HepG2 (cell line): ENCODE results near the gene BCL2L13. TPM values are rescaled to one million over a fixed set of nuclear protein-coding genes. Genes with fewer than 3 reads are reported as not detected.
A peak's percentile ranks its signal among the peaks of the same experiment; 100 is the strongest.

Source experiments
- AHR ChIP-seq: IDR thresholded peaks from 2 replicates; pipeline ENCODE4 v1.6.1; 2018; ENCODE audit warnings: missing genetic modification reagents, missing compliant biosample characterization
- CEBPB ChIP-seq: IDR thresholded peaks from 2 replicates; pipeline ENCODE4 v1.6.1; 2011; ENCODE audit warnings: low read depth, low read length, improper control_type of control experiment, borderline replicate concordance
- GATAD2A ChIP-seq: IDR thresholded peaks from 2 replicates; pipeline ENCODE4 v1.6.1; 2016
- HBP1 ChIP-seq: IDR thresholded peaks from 2 replicates; pipeline ENCODE4 v1.6.1; 2016; ENCODE audit warnings: low read depth, control low read depth
- HMGXB4 ChIP-seq, 2 experiments: sonication (generic) in 1 of 2; formaldehyde crosslinking in 1 of 2; IDR thresholded peaks; 2 replicates each; pipeline versions ENCODE4 v1.4.0 to v1.6.1; 2018 to 2020; ENCODE audit warnings: missing genetic modification reagents in 2 of 2, borderline replicate concordance in 1 of 2, low read depth in 1 of 2, mild to moderate bottlenecking in 1 of 2, missing biosample characterization in 1 of 2
- HNRNPUL1 ChIP-seq: fragments of 200-400 bp; formaldehyde crosslinking; IDR thresholded peaks from 2 replicates; pipeline ENCODE4 v1.6.1; 2017; ENCODE audit warnings: low read depth, mild to moderate bottlenecking, low read length, moderate library complexity
- KAT8 ChIP-seq: IDR thresholded peaks from 2 replicates; pipeline ENCODE4 v1.6.1; 2016; ENCODE audit warnings: missing genetic modification reagents, missing compliant biosample characterization
- MED13 ChIP-seq: sonication (generic); formaldehyde crosslinking; IDR thresholded peaks from 2 replicates; pipeline ENCODE4 v1.5.0; 2020; ENCODE audit warnings: missing genetic modification reagents
- NFATC3 ChIP-seq: sonication (generic); formaldehyde crosslinking; IDR thresholded peaks from 2 replicates; pipeline ENCODE4 v1.5.1; 2020; ENCODE audit warnings: mild to moderate bottlenecking, missing genetic modification reagents
- NFKBIZ ChIP-seq: IDR thresholded peaks from 2 replicates; pipeline ENCODE4 v1.6.1; 2018; ENCODE audit warnings: missing genetic modification reagents, missing compliant biosample characterization
- POLR2A ChIP-seq, 2 experiments: IDR thresholded peaks; 2 replicates each; pipeline ENCODE4 v1.6.1; 2011; ENCODE audit warnings: low read depth in 2 of 2, low read length in 2 of 2, mild to moderate bottlenecking in 1 of 2, moderate library complexity in 1 of 2; ENCODE audit not compliant: insufficient read depth in 1 of 2
- RCOR2 ChIP-seq: IDR thresholded peaks from 2 replicates; pipeline ENCODE4 v1.6.1; 2016; ENCODE audit warnings: missing biosample characterization, missing genetic modification reagents
- TCF12 ChIP-seq, 2 experiments: fragments of 450-650 bp in 1 of 2; sonication (generic) in 1 of 2; formaldehyde crosslinking in 1 of 2; IDR thresholded peaks; 2 replicates each; pipeline versions ENCODE4 v1.6.1 to v1.8.0; 2017 to 2022; ENCODE audit warnings: antibody characterized with exemption in 1 of 2, mild to moderate bottlenecking in 1 of 2, missing genetic modification reagents in 1 of 2, moderate library complexity in 1 of 2
- TRIM24 ChIP-seq: sonication (generic); formaldehyde crosslinking; IDR thresholded peaks from 2 replicates; pipeline ENCODE4 v1.8.0; 2022; ENCODE audit warnings: mild to moderate bottlenecking, missing genetic modification reagents
- ZBTB10 ChIP-seq: sonication (generic); formaldehyde crosslinking; IDR thresholded peaks from 2 replicates; pipeline ENCODE4 v1.4.0; 2020; ENCODE audit warnings: missing genetic modification reagents, borderline replicate concordance
- ZBTB42 ChIP-seq: sonication (generic); formaldehyde crosslinking; IDR thresholded peaks from 2 replicates; pipeline ENCODE4 v1.5.0; 2020; ENCODE audit warnings: mild to moderate bottlenecking, missing genetic modification reagents
- ZNF225 ChIP-seq: sonication (generic); formaldehyde crosslinking; IDR thresholded peaks from 2 replicates; pipeline ENCODE4 v1.4.0; 2020; ENCODE audit warnings: mild to moderate bottlenecking, missing genetic modification reagents
- ZNF580 ChIP-seq: IDR thresholded peaks from 2 replicates; pipeline ENCODE4 v1.6.1; 2016; ENCODE audit warnings: low read depth, borderline replicate concordance
- ZNF777 ChIP-seq: sonication (generic); formaldehyde crosslinking; IDR thresholded peaks from 2 replicates; pipeline ENCODE4 v1.4.0; 2020; ENCODE audit warnings: missing genetic modification reagents
- ZSCAN25 ChIP-seq: sonication (generic); formaldehyde crosslinking; IDR thresholded peaks from 2 replicates; pipeline ENCODE4 v1.8.0; 2022; ENCODE audit warnings: mild to moderate bottlenecking, missing genetic modification reagents
- polyA plus RNA-seq, 8 experiments: library from polyadenylated mRNA; depleted of rRNA in 3 of 8; stranded (reverse) in 7 of 8; unstranded in 1 of 8; fragments of >200 nt; fragmentation: Illumina TruSeq in 4 of 8; extraction: Trizol in 4 of 8; gene quantifications; 2 replicates each; pipeline versions ENCODE4 v1.2.1 to v1.2.3, GENCODE V29; 2011 to 2016; ENCODE audit warnings: low read depth in 4 of 8, missing spikeins in 1 of 8, mixed read lengths in 1 of 8; ENCODE audit not compliant: insufficient read depth in 1 of 8
- total RNA-seq, 5 experiments: library from RNA; depleted of rRNA; stranded (reverse); fragments of >200 nt; fragmentation: Illumina TruSeq; extraction: Trizol; gene quantifications; 2 replicates each; pipeline ENCODE4 v1.2.3, GENCODE V29; 2016; ENCODE audit warnings: low read depth in 1 of 5

BCL2L13 gene
- total and polyA plus RNA-seq, 2 of the 13 experiments (the other 11 are each of a cell fraction or from before 2014, with no cell fraction given): 13.5 to 14.6 TPM

GRCh38 chr22:17777005-17777716, 138.6 kb downstream of the BCL2L13 start (continued):
- peak; percentile 77 for TF ChIP-seq CEBPB
- peak; percentile 47 to 70; a peak in 3 of 4 replicates for TF ChIP-seq HMGXB4 (CRISPR knock-in tag; IDR thresholded peaks at IDR 0.05; ENCODE audit: borderline replicate concordance in 1 of 2, low read depth in 1 of 2)
- peak; percentile 67 for TF ChIP-seq GATAD2A (CRISPR knock-in tag)
- no peak for TF ChIP-seq HNRNPUL1
- no peak for TF ChIP-seq ZNF580 (CRISPR knock-in tag)
- TF ChIP-seq MED13 (CRISPR knock-in tag): no peak
- no peak for TF ChIP-seq ZBTB10
- 0 out of 2 replicates have a peak, but pooled peaks have one; percentile 8 for TF ChIP-seq TRIM24 (CRISPR knock-in tag)
- TF ChIP-seq KAT8 (CRISPR knock-in tag): peak; percentile 66
- peak; percentile 38; the same call in 1 of the 2 replicates for TF ChIP-seq ZSCAN25 (CRISPR knock-in tag)
- TF ChIP-seq POLR2A (IDR thresholded peaks at IDR 0.05; ENCODE audit: insufficient read depth in 1 of 2, low read depth in 2 of 2, low read length in 2 of 2): peak; percentile 76 to 77
- 0 out of 2 replicates have a peak, but pooled peaks have one; percentile 20 for TF ChIP-seq NFATC3 (CRISPR knock-in tag)
- 0 out of 2 replicates have a peak, but pooled peaks have one; percentile 44 for TF ChIP-seq ZBTB42 (CRISPR knock-in tag)
- no peak for TF ChIP-seq AHR
- TF ChIP-seq ZNF777 (CRISPR knock-in tag): no peak
- no peak for TF ChIP-seq ZNF225 (CRISPR knock-in tag)
- TF ChIP-seq NFKBIZ (CRISPR knock-in tag): 0 out of 2 replicates have a peak, but pooled peaks have one; percentile 55
- TF ChIP-seq RCOR2 (CRISPR knock-in tag): 0 out of 2 replicates have a peak, but pooled peaks have one; percentile 22
- TF ChIP-seq HBP1: no peak
- TF ChIP-seq TCF12 (IDR thresholded peaks at IDR 0.05): no peak
- TF ChIP-seq TCF12 (CRISPR knock-in tag; IDR thresholded peaks at IDR 0.05): no peak
